ENCODE results near the gene SHISA8.

- TF ChIP-seq CTCF (IDR thresholded peaks at IDR 0.05) (no peak), POLR2AphosphoS5 (IDR thresholded peaks at IDR 0.05) (no peak)
Observed at GRCh38 chr22:41951898-41952474, 37.1 kb upstream of the SHISA8 start, which contains the start of gene SMIM45.

Measured in stomach (tissue), 4 donors.